Adipocyte (in vitro differentiated cells): Measurements from ENCODE around the gene CDCA4.

ENCODE experiments used
- DNase-seq: peaks from one replicate; pipeline ENCODE4 v3.0.0-alpha.2; 2015; ENCODE audit warnings: low read depth
- H3K27me3 ChIP-seq: replicated peaks from 2 replicates; pipeline ENCODE4 v1.7.0; 2013; ENCODE audit warnings: mild to moderate bottlenecking, low read length, moderate library complexity; ENCODE audit not compliant: control insufficient read depth, insufficient read depth
- H3K36me3 ChIP-seq: 2 replicates; pipeline ENCODE4 v1.7.0; 2013; ENCODE audit warnings: low read length, mild to moderate bottlenecking, moderate library complexity; ENCODE audit not compliant: control insufficient read depth, insufficient read depth, severe bottlenecking
- H3K4me1 ChIP-seq: 2 replicates; pipeline ENCODE4 v1.7.0; 2013; ENCODE audit warnings: mild to moderate bottlenecking, low read length, moderate library complexity; ENCODE audit not compliant: control insufficient read depth, insufficient read depth
- H3K4me3 ChIP-seq: 2 replicates; pipeline ENCODE4 v1.7.0; 2013; ENCODE audit warnings: mild to moderate bottlenecking, low read length, moderate library complexity
- H3K9ac ChIP-seq: 2 replicates; pipeline ENCODE4 v1.7.0; 2013; ENCODE audit warnings: mild to moderate bottlenecking, low read length, moderate library complexity
- H3K9me3 ChIP-seq: 2 replicates; pipeline ENCODE4 v1.7.0; 2013; ENCODE audit warnings: mild to moderate bottlenecking, low read length, moderate library complexity; ENCODE audit not compliant: control insufficient read depth

CDCA4 gene

GRCh38 chr14:104982548-104983230 lies 38.2 kb downstream of the CDCA4 start:
- Histone ChIP-seq H3K36me3 (no peaks in the 10 kb centered on the region), H3K9me3 (no peaks in the 10 kb centered on the region), H3K9ac (no peak overlapping the region), H3K4me1 (peaks cover 11% of the 10 kb centered on the region), H3K4me3 (no peak overlapping the region), H3K27me3 (peaks cover 4% of the 10 kb centered on the region)
- no peak for DNase-seq

GRCh38 chr14:104981699-104982541 lies 39.0 kb downstream of the CDCA4 start:
- Histone ChIP-seq H3K4me1 (peaks cover 18% of the 10 kb centered on the region), H3K9me3 (no peaks in the 10 kb centered on the region), H3K4me3 (no peak overlapping the region), H3K9ac (no peak overlapping the region), H3K27me3 (peaks cover 4% of the 10 kb centered on the region), H3K36me3 (no peaks in the 10 kb centered on the region)
- DNase-seq, result no peak

DNA sequence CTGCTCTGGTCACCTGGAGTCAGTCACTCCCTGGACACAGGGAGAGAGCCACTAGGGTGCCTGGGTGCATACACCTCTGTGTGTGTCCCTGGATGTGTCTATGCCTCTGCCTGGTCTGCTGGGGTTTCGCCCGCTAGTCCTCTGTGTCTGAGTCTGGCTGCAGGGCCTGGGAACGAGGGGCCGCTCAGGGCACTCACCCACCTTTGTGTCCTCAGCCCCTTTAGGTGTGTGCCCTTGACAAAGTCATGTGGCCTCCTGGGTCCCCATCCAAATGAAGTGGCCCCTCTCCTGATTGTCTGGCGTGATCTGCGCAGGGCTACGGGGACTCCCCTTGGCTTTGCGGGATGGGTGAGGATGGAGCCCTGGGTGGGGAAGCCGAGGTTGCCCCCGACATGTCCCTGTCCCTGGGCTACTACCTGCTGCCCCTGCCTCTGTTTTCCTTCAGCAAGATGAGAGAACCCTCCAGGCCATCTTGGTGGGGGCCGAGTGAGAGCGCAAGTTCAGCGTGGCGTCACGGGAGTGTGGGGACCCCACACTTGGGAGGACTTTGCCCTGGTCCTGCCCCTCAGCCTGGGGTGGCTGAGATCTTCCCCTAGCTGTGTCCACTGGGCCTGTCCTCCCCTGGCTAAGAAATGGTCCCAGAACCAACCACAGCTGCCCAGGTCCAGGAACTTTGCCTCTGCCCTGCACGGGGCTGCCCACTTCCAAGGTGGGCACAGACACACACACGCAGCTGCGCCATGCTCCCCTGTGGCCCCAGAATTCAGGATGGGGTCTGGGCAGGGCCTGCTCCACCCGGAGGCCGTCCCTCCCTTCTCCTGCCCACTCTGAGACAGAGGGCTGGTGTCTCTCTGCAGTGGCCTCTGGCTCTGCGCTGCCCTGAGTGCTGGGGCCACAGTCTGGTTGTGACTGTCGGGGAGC lies 40.0 kb downstream of the CDCA4 start:
- Histone ChIP-seq H3K9me3 (no peaks in the 10 kb centered on the region), H3K4me1 (peaks cover 18% of the 10 kb centered on the region), H3K27me3 (peaks cover 4% of the 10 kb centered on the region), H3K4me3 (no peak overlapping the region), H3K9ac (no peak overlapping the region), H3K36me3 (no peaks in the 10 kb centered on the region)
- no peak for DNase-seq

DNA sequence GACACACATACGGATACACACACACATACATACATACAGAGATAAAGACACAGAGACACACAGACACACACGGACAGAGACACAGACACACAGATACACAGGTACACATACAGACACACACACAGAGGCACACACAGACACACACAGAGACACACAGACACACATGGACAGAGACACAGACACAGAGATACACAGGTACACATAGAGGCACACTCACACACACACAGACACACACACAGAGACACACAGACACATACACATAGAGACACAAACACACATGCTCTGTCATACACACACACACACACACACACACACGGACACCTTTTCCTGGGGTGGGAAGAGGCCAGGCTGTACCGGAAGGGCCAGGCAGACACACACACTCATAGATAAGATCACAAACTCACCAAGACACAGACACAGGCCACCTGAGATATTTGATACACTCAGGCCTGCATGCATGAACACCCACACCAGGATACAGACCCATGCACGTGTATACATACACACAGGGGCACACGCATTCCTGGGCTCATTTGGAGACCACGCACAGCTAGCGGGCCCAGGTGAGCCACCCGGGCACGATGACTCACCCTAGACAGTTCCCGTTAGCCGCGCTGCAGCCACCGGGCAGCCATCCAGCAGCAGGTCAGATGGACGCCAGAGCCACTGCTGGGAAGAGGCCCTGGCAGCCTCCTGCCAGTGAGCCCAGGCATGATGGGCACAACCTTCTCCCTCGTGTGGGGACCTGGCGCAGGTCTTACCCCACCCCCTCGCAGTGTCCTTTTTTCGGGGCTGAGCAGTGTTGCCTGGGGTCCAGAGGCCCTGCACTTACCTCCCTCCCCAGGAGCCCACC lies 40.9 kb downstream of the CDCA4 start:
- peaks cover 18% of the 10 kb centered on the region for H3K4me1 ChIP-seq
- H3K9ac ChIP-seq, result no peak overlapping the region
- H3K9me3 ChIP-seq, result no peaks in the 10 kb centered on the region
- no peaks in the 10 kb centered on the region for H3K36me3 ChIP-seq
- H3K4me3 ChIP-seq, result no peak overlapping the region
- H3K27me3 ChIP-seq, result peaks cover 4% of the 10 kb centered on the region
- no peak for DNase-seq

DNA sequence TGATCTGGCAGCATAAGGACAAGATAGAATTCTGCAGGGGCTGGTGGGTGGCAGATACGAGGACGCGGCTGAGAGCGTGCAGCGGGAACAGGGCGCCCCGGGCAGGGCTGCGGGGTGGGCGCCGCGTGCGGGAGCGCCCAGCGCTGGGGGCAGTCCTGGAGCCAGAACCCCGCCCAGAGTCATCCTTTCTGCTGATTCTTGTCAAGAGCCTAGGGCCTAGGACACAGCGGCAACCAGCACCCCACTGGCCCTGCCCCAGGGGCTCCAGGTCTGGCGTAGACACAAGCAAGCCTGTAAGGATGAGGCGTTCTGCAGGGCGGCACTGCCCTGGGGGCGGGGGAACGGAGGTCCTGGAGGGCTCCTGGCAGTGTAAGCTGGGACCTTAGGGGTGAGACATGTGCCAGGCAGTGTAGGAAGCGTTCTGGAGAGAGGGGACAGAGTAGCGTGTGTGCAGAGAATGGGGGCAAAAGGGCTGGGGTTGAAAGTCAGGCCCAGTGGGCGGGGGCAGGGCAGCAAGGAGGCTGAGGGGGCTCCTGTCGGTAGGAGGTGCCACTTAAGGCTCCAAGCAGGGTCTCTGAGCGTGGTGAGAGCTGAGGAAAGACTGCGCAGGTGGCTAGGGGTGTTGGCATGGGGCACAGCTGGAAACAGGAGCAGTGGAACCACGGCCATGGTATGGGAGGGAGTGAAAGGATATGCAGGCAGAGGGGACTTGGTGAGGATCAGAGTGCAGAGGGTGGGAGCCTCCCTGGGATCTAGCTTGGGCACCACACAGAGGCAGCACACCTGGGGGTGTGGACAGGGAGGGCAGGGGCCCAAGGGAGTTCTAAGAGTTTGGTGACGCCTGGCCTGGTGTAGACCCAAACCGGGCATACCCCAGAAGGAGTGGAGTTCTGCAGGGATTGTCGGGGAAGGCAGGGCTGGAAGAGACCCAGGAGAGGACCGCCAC lies 41.9 kb downstream of the CDCA4 start:
- DNase-seq, result no peak
- Histone ChIP-seq H3K4me1 (peaks cover 22% of the 10 kb centered on the region), H3K27me3 (peaks cover 4% of the 10 kb centered on the region), H3K9ac (no peak overlapping the region), H3K36me3 (no peaks in the 10 kb centered on the region), H3K4me3 (no peak overlapping the region), H3K9me3 (no peaks in the 10 kb centered on the region)

- Histone ChIP-seq H3K9ac (peak within 1 kb of the TSS; percentile 68), H3K4me1 (peaks cover 31% of the 10 kb centered on the region), H3K9me3 (no peaks in the 10 kb centered on the region), H3K27me3 (peaks cover 4% of the 10 kb centered on the region), H3K4me3 (peak within 1 kb of the TSS; percentile 78), H3K36me3 (no peaks in the 10 kb centered on the region)
- DNase-seq, result peak; percentile 88
Measured at GRCh38 chr14:104977681-104978653, 42.9 kb downstream of the CDCA4 start, which contains the start of gene AHNAK2. Gene AHNAK2, minus strand, starts transcription at chr14:104978374. Its CDS starts 137 bp downstream, at chr14:104978237.

GRCh38 chr14:104977008-104977680 lies 43.7 kb downstream of the CDCA4 start:
- Histone ChIP-seq H3K4me1 (peaks cover 40% of the 10 kb centered on the region), H3K9ac (peak overlapping the region; percentile 68), H3K36me3 (no peaks in the 10 kb centered on the region), H3K4me3 (peak overlapping the region; percentile 78), H3K9me3 (no peaks in the 10 kb centered on the region), H3K27me3 (peaks cover 4% of the 10 kb centered on the region)
- no peak for DNase-seq

- H3K4me1 ChIP-seq, result peaks cover 42% of the 10 kb centered on the region
- peaks cover 4% of the 10 kb centered on the region for H3K27me3 ChIP-seq
- peak overlapping the region; percentile 39 for H3K9ac ChIP-seq
- H3K9me3 ChIP-seq, result no peaks in the 10 kb centered on the region
- no peaks in the 10 kb centered on the region for H3K36me3 ChIP-seq
- no peak overlapping the region for H3K4me3 ChIP-seq
- peak; percentile 88 for DNase-seq
Measured at GRCh38 chr14:104976198-104977007, 44.5 kb downstream of the CDCA4 start.
